ENCODE data around the gene PRKCE.
"Not testable (repeated sequence)": the region's sequence is repeated elsewhere in the genome, so short reads cannot be mapped to it uniquely, and the experiment has no call there.

The PRKCE gene

GRCh38 chr2:45905632-45905958, 254.1 kb downstream of the PRKCE start:
- no peak for DNase-seq (ENCODE audit: low read depth in 2 of 2)

- DNase-seq (ENCODE audit: low read depth in 2 of 2): no peak
These were observed 256.1 kb downstream of the PRKCE start for GRCh38 chr2:45907592-45907991.

- no peak for DNase-seq (ENCODE audit: low read depth in 2 of 2)
These were observed 257.1 kb downstream of the PRKCE start for GRCh38 chr2:45908316-45909170.

GRCh38 chr2:45909171-45909565, 257.7 kb downstream of the PRKCE start:
- DNase-seq (ENCODE audit: low read depth in 2 of 2): no peak

- no peak for DNase-seq (ENCODE audit: low read depth in 2 of 2)
These were observed 258.3 kb downstream of the PRKCE start for GRCh38 chr2:45909677-45910191.

- DNase-seq (ENCODE audit: low read depth in 2 of 2): no peak
These were observed 259.1 kb downstream of the PRKCE start for GRCh38 chr2:45910473-45911060.

- no peak for DNase-seq (ENCODE audit: low read depth in 2 of 2)
These were observed 260.1 kb downstream of the PRKCE start for GRCh38 chr2:45911538-45911937.

GRCh38 chr2:45912109-45912508, 260.6 kb downstream of the PRKCE start:
- DNase-seq (ENCODE audit: low read depth in 2 of 2): no peak

- no peak for DNase-seq (ENCODE audit: low read depth in 2 of 2)
These were observed 262.1 kb downstream of the PRKCE start for GRCh38 chr2:45913539-45913938.

GRCh38 chr2:45915523-45915922, 264.0 kb downstream of the PRKCE start:
- DNase-seq (ENCODE audit: low read depth in 2 of 2): no peak

GRCh38 chr2:45917561-45918176, 266.2 kb downstream of the PRKCE start:
- DNase-seq (ENCODE audit: low read depth in 2 of 2): not testable (repeated sequence)

- no peak for DNase-seq (ENCODE audit: low read depth in 2 of 2)
These were observed 267.1 kb downstream of the PRKCE start for GRCh38 chr2:45918463-45919159.

- DNase-seq (ENCODE audit: low read depth in 2 of 2): no peak
These were observed 267.7 kb downstream of the PRKCE start for GRCh38 chr2:45919160-45919650.

GRCh38 chr2:45919711-45920111, 268.2 kb downstream of the PRKCE start:
- no peak for DNase-seq (ENCODE audit: low read depth in 2 of 2)

- DNase-seq (ENCODE audit: low read depth in 2 of 2): no peak
These were observed 270.4 kb downstream of the PRKCE start for GRCh38 chr2:45921921-45922320.

- no peak for DNase-seq (ENCODE audit: low read depth in 2 of 2)
These were observed 271.1 kb downstream of the PRKCE start for GRCh38 chr2:45922577-45922988.

GRCh38 chr2:45923701-45924100, 272.2 kb downstream of the PRKCE start:
- no peak for DNase-seq (ENCODE audit: low read depth in 2 of 2)

GRCh38 chr2:45925026-45925425, 273.6 kb downstream of the PRKCE start:
- no peak for DNase-seq (ENCODE audit: low read depth in 2 of 2)

GRCh38 chr2:45925636-45926366, 274.3 kb downstream of the PRKCE start:
- DNase-seq (ENCODE audit: low read depth in 2 of 2): no peak

GRCh38 chr2:45928946-45929345, 277.5 kb downstream of the PRKCE start:
- DNase-seq (ENCODE audit: low read depth in 2 of 2): no peak

- no peak for DNase-seq (ENCODE audit: low read depth in 2 of 2)
These were observed 278.4 kb downstream of the PRKCE start for GRCh38 chr2:45929674-45930395.
